HEK293 (cell line): Measurements from ENCODE around the gene NDUFV2.
A peak's percentile ranks its signal among the peaks of the same experiment; 100 is the strongest.

ENCODE experiments used
- CTCF ChIA-PET: fragments of 350-600 bp; formaldehyde crosslinking; extraction: SDS; loops from one replicate; lab custom pipeline; 2021; ENCODE audit warnings: antibody characterized with exemption; lab: Yijun Ruan, JAX
- POLR2A ChIA-PET: fragments of 300-600 bp; formaldehyde crosslinking; extraction: SDS; loops from one replicate; lab custom pipeline; 2020; ENCODE audit warnings: antibody characterized with exemption, inconsistent platforms; lab: Yijun Ruan, JAX
- H3K27ac ChIP-seq: fragments of 200-500 bp; sonication (Bioruptor generic); 2 replicates; pipeline ENCODE4 v1.5.1; 2014; ENCODE audit warnings: low read depth, low read length, control low read depth, inconsistent platforms; ENCODE audit errors: extremely low read depth
- H3K36me3 ChIP-seq, 2 experiments: fragments of 200-500 bp in 1 of 2; sonication (Bioruptor generic) in 1 of 2; 1 replicate in 1 of 2; 2 replicates in 1 of 2; pipeline ENCODE4 v1.5.1; 2014 to 2017; ENCODE audit warnings: inconsistent platforms in 2 of 2, low read length in 2 of 2; ENCODE audit not compliant: control insufficient read depth in 2 of 2, insufficient read depth in 1 of 2
- H3K4me1 ChIP-seq: fragments of 200-500 bp; sonication (Bioruptor generic); 2 replicates; pipeline ENCODE4 v1.5.1; 2014; ENCODE audit warnings: mild to moderate bottlenecking, low read length, inconsistent platforms; ENCODE audit not compliant: control insufficient read depth, insufficient read depth
- H3K4me3 ChIP-seq: 2 replicates; pipeline ENCODE4 v1.5.1; 2011; ENCODE audit warnings: low read depth, mild to moderate bottlenecking, control low read depth, low read length, moderate library complexity
- H3K9me3 ChIP-seq: fragments of 200-500 bp; sonication (Bioruptor generic); 2 replicates; pipeline ENCODE4 v1.5.1; 2014; ENCODE audit warnings: low read depth, low read length, inconsistent platforms; ENCODE audit not compliant: control insufficient read depth, insufficient read depth
- GLIS2 ChIP-seq: fragments of 450-650 bp; formaldehyde crosslinking; IDR thresholded peaks from 2 replicates; pipeline ENCODE4 v1.5.1; 2016; ENCODE audit warnings: missing biosample characterization, missing genetic modification characterization
- HOXA7 ChIP-seq: sonication (generic); formaldehyde crosslinking; IDR thresholded peaks from 2 replicates; pipeline ENCODE4 v1.8.1; 2022; ENCODE audit warnings: missing genetic modification reagents, borderline replicate concordance
- PRDM6 ChIP-seq: fragments of 450-650 bp; formaldehyde crosslinking; IDR thresholded peaks from 2 replicates; pipeline ENCODE4 v1.5.1; 2017; ENCODE audit warnings: missing biosample characterization, missing genetic modification characterization
- ZFP3 ChIP-seq: fragments of 450-650 bp; formaldehyde crosslinking; IDR thresholded peaks from 2 replicates; pipeline ENCODE4 v1.5.1; 2016; ENCODE audit warnings: low read depth, missing biosample characterization, missing genetic modification characterization
- ZNF121 ChIP-seq: fragments of 450-650 bp; formaldehyde crosslinking; IDR thresholded peaks from 2 replicates; pipeline ENCODE4 v1.5.1; 2016; ENCODE audit warnings: missing biosample characterization, missing genetic modification characterization
- ZNF19 ChIP-seq: fragments of 450-650 bp; formaldehyde crosslinking; IDR thresholded peaks from 2 replicates; pipeline ENCODE4; 2016; ENCODE audit warnings: missing biosample characterization, missing genetic modification characterization, low read depth
- ZNF416 ChIP-seq: fragments of 450-650 bp; formaldehyde crosslinking; IDR thresholded peaks from 2 replicates; pipeline ENCODE4 v1.5.1; 2016; ENCODE audit warnings: missing biosample characterization, missing genetic modification characterization
- ZNF423 ChIP-seq: fragments of 450-650 bp; formaldehyde crosslinking; IDR thresholded peaks from 2 replicates; pipeline ENCODE4 v1.5.1; 2016; ENCODE audit warnings: missing biosample characterization, missing genetic modification characterization
- ZNF521 ChIP-seq: fragments of 450-650 bp; formaldehyde crosslinking; IDR thresholded peaks from 2 replicates; pipeline ENCODE4 v1.5.1; 2017; ENCODE audit warnings: missing biosample characterization, mild to moderate bottlenecking, missing genetic modification characterization
- ZNF530 ChIP-seq: fragments of 450-650 bp; formaldehyde crosslinking; IDR thresholded peaks from 2 replicates; pipeline ENCODE4 v1.5.1; 2016; ENCODE audit warnings: low read depth, missing biosample characterization, missing genetic modification characterization
- ZNF707 ChIP-seq: fragments of 450-650 bp; formaldehyde crosslinking; IDR thresholded peaks from 2 replicates; pipeline ENCODE4 v1.5.1; 2016; ENCODE audit warnings: missing biosample characterization, missing genetic modification characterization
- ZNF791 ChIP-seq: fragments of 450-650 bp; formaldehyde crosslinking; IDR thresholded peaks from 2 replicates; pipeline ENCODE4 v1.5.1; 2016; ENCODE audit warnings: missing biosample characterization, missing genetic modification characterization
- ZNF792 ChIP-seq: fragments of 450-650 bp; formaldehyde crosslinking; IDR thresholded peaks from 2 replicates; pipeline ENCODE4 v1.5.1; 2016; ENCODE audit warnings: missing biosample characterization, missing genetic modification characterization
- TF ChIP-seq, protein P1 (sequence below): fragments of 450-650 bp; formaldehyde crosslinking; IDR thresholded peaks from 2 replicates; pipeline ENCODE4 v1.5.1; 2016; ENCODE audit warnings: missing biosample characterization, missing genetic modification characterization
- TF ChIP-seq, protein P2 (sequence below): fragments of 450-650 bp; formaldehyde crosslinking; IDR thresholded peaks from 2 replicates; pipeline ENCODE4 v1.5.1; 2016; ENCODE audit warnings: missing biosample characterization, missing genetic modification characterization, low read depth
- TF ChIP-seq, protein P3 (sequence below): fragments of 450-650 bp; formaldehyde crosslinking; IDR thresholded peaks from 2 replicates; pipeline ENCODE4 v1.5.1; 2017; ENCODE audit warnings: missing biosample characterization, missing genetic modification characterization

The NDUFV2 gene

GRCh38 chr18:9123520-9123919 is 21.0 kb downstream of the NDUFV2 start:
- Histone ChIP-seq H3K36me3 (peaks cover 57 to 77% of the 10 kb centered on the region in 2 experiments), H3K27ac (no peak overlapping the region), H3K9me3 (no peaks in the 10 kb centered on the region), H3K4me3 (no peak overlapping the region), H3K4me1 (no peaks in the 10 kb centered on the region)
- ChIA-PET POLR2A (interaction anchor here (0.9 kb wide), 1 partner anchor 20 kb away, joined by 3 read pairs; no protein-coding TSS in a partner anchor), CTCF (interaction anchor here (1.8 kb wide), 1 partner anchor 20 kb away, joined by 6 read pairs; no protein-coding TSS in a partner anchor)
- TF ChIP-seq, protein P1, sequence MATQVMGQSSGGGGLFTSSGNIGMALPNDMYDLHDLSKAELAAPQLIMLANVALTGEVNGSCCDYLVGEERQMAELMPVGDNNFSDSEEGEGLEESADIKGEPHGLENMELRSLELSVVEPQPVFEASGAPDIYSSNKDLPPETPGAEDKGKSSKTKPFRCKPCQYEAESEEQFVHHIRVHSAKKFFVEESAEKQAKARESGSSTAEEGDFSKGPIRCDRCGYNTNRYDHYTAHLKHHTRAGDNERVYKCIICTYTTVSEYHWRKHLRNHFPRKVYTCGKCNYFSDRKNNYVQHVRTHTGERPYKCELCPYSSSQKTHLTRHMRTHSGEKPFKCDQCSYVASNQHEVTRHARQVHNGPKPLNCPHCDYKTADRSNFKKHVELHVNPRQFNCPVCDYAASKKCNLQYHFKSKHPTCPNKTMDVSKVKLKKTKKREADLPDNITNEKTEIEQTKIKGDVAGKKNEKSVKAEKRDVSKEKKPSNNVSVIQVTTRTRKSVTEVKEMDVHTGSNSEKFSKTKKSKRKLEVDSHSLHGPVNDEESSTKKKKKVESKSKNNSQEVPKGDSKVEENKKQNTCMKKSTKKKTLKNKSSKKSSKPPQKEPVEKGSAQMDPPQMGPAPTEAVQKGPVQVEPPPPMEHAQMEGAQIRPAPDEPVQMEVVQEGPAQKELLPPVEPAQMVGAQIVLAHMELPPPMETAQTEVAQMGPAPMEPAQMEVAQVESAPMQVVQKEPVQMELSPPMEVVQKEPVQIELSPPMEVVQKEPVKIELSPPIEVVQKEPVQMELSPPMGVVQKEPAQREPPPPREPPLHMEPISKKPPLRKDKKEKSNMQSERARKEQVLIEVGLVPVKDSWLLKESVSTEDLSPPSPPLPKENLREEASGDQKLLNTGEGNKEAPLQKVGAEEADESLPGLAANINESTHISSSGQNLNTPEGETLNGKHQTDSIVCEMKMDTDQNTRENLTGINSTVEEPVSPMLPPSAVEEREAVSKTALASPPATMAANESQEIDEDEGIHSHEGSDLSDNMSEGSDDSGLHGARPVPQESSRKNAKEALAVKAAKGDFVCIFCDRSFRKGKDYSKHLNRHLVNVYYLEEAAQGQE (tag by site-specific recombination): no peak
- peak; percentile 93 for TF ChIP-seq ZNF121 (tag by site-specific recombination)

GRCh38 chr18:9124824-9125223 is 22.3 kb downstream of the NDUFV2 start:
- CTCF ChIA-PET: interaction anchor here (0.8 kb wide), 1 partner anchor 11 kb away, joined by 4 read pairs; no protein-coding TSS in a partner anchor
- POLR2A ChIA-PET: interaction anchor here (1.0 kb wide), 1 partner anchor 11 kb away, joined by 6 read pairs; the partner anchor contains the start of gene ANKRD12
- Histone ChIP-seq H3K36me3 (peaks cover 63 to 77% of the 10 kb centered on the region in 2 experiments), H3K9me3 (no peaks in the 10 kb centered on the region), H3K27ac (no peak overlapping the region), H3K4me3 (no peak overlapping the region), H3K4me1 (no peaks in the 10 kb centered on the region)
- no peak for TF ChIP-seq ZNF19 (tag by site-specific recombination)
- no peak for TF ChIP-seq ZFP3 (tag by site-specific recombination)
- TF ChIP-seq, protein P2, sequence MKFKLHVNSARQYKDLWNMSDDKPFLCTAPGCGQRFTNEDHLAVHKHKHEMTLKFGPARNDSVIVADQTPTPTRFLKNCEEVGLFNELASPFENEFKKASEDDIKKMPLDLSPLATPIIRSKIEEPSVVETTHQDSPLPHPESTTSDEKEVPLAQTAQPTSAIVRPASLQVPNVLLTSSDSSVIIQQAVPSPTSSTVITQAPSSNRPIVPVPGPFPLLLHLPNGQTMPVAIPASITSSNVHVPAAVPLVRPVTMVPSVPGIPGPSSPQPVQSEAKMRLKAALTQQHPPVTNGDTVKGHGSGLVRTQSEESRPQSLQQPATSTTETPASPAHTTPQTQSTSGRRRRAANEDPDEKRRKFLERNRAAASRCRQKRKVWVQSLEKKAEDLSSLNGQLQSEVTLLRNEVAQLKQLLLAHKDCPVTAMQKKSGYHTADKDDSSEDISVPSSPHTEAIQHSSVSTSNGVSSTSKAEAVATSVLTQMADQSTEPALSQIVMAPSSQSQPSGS: peak; percentile 46; the same call in 1 of the 2 replicates
- TF ChIP-seq, protein P1 (tag by site-specific recombination): no peak

GRCh38 chr18:9126337-9126736 is 23.8 kb downstream of the NDUFV2 start:
- no peak for TF ChIP-seq ZNF530 (tag by site-specific recombination)
- TF ChIP-seq GLIS2 (tag by site-specific recombination): no peak
- no peak for TF ChIP-seq ZNF792 (tag by site-specific recombination)
- TF ChIP-seq ZNF423: no peak
- no peak for TF ChIP-seq ZNF791 (tag by site-specific recombination)
- no peak for TF ChIP-seq ZNF521 (tag by site-specific recombination)
- no peak for TF ChIP-seq HOXA7 (CRISPR knock-in tag)
- no peak for TF ChIP-seq ZNF707 (tag by site-specific recombination)
- no peak for TF ChIP-seq ZNF416 (tag by site-specific recombination)
- TF ChIP-seq, protein P3, sequence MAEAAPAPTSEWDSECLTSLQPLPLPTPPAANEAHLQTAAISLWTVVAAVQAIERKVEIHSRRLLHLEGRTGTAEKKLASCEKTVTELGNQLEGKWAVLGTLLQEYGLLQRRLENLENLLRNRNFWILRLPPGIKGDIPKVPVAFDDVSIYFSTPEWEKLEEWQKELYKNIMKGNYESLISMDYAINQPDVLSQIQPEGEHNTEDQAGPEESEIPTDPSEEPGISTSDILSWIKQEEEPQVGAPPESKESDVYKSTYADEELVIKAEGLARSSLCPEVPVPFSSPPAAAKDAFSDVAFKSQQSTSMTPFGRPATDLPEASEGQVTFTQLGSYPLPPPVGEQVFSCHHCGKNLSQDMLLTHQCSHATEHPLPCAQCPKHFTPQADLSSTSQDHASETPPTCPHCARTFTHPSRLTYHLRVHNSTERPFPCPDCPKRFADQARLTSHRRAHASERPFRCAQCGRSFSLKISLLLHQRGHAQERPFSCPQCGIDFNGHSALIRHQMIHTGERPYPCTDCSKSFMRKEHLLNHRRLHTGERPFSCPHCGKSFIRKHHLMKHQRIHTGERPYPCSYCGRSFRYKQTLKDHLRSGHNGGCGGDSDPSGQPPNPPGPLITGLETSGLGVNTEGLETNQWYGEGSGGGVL: no peak
- TF ChIP-seq PRDM6 (tag by site-specific recombination): no peak
- H3K36me3 ChIP-seq: peaks cover 71 to 81% of the 10 kb centered on the region in 2 experiments

More at GRCh38 chr18:9126337-9126736, 23.8 kb downstream of the NDUFV2 start:
- Histone ChIP-seq H3K4me1 (no peaks in the 10 kb centered on the region), H3K4me3 (no peak overlapping the region), H3K27ac (no peak overlapping the region), H3K9me3 (no peaks in the 10 kb centered on the region)
- POLR2A ChIA-PET: no interaction called here
- CTCF ChIA-PET: interaction anchor here (0.5 to 1.1 kb wide), 4 partner anchors 12 to 210 kb away, joined by 3 to 4 read pairs (median 3); no protein-coding TSS in a partner anchor
